Osteoblast (primary cell): ENCODE measurements around the gene ELAVL1. TPM values are rescaled to one million over a fixed set of nuclear protein-coding genes. Genes with fewer than 3 reads are reported as not detected.
A peak's percentile ranks its signal among the peaks of the same experiment; 100 is the strongest.

Experiments used
- DNase-seq: peaks from one replicate; pipeline ENCODE4 v3.0.0; 2011; ENCODE audit warnings: low spot score, mixed read lengths; ENCODE audit not compliant: insufficient read length; ENCODE audit errors: missing footprints
- H2AFZ ChIP-seq: 2 replicates; pipeline ENCODE4 v1.6.0; 2011; ENCODE audit warnings: mild to moderate bottlenecking, low read length
- H3K27ac ChIP-seq: 2 replicates; pipeline ENCODE4 v1.5.1; 2011; ENCODE audit warnings: mild to moderate bottlenecking, low read depth, low read length, moderate library complexity
- H3K27me3 ChIP-seq: 2 replicates; pipeline ENCODE4 v1.6.0; 2012; ENCODE audit warnings: mild to moderate bottlenecking, control low read depth, inconsistent platforms, low read length, moderate library complexity; ENCODE audit not compliant: insufficient read depth
- H3K36me3 ChIP-seq: 2 replicates; pipeline ENCODE4 v1.5.1; 2011; ENCODE audit warnings: mild to moderate bottlenecking, low read length, control low read depth, moderate library complexity; ENCODE audit not compliant: insufficient read depth
- H3K4me1 ChIP-seq: 2 replicates; pipeline ENCODE4 v1.5.1; 2011; ENCODE audit warnings: mild to moderate bottlenecking, low read length, control low read depth, moderate library complexity; ENCODE audit not compliant: insufficient read depth
- H3K4me2 ChIP-seq: 2 replicates; pipeline ENCODE4 v1.6.0; 2011; ENCODE audit warnings: mild to moderate bottlenecking, low read length; ENCODE audit not compliant: insufficient read depth
- H3K4me3 ChIP-seq: fragments of 200-600 bp; sonication (generic); 3 replicates; pipeline ENCODE4 v1.5.1; 2012; ENCODE audit warnings: mild to moderate bottlenecking, low read length, inconsistent platforms; ENCODE audit not compliant: insufficient read depth
- H3K79me2 ChIP-seq: 2 replicates; pipeline ENCODE4 v1.6.0; 2012; ENCODE audit warnings: mild to moderate bottlenecking, low read length, control low read depth, inconsistent platforms; ENCODE audit not compliant: insufficient read depth
- H3K9me3 ChIP-seq: 2 replicates; pipeline ENCODE4 v1.5.1; 2011; ENCODE audit warnings: low read depth, low read length, control low read depth
- H4K20me1 ChIP-seq: 2 replicates; pipeline ENCODE4 v1.6.0; 2012; ENCODE audit warnings: mild to moderate bottlenecking, low read length, control low read depth; ENCODE audit not compliant: insufficient read depth
- total RNA-seq: library from RNA; depleted of rRNA; stranded (reverse); fragments of >200 nt; gene quantifications from 2 replicates; pipeline ENCODE4 v1.2.3, GENCODE V29; 2012
- TF ChIP-seq, protein P1 (sequence below): IDR thresholded peaks from 2 replicates; pipeline ENCODE4 v1.5.1; 2011; ENCODE audit warnings: mild to moderate bottlenecking, low read depth, low read length, moderate library complexity; ENCODE audit errors: extremely low read depth

Gene ELAVL1
- total RNA-seq, 1 donor: 25.7 TPM

DNA sequence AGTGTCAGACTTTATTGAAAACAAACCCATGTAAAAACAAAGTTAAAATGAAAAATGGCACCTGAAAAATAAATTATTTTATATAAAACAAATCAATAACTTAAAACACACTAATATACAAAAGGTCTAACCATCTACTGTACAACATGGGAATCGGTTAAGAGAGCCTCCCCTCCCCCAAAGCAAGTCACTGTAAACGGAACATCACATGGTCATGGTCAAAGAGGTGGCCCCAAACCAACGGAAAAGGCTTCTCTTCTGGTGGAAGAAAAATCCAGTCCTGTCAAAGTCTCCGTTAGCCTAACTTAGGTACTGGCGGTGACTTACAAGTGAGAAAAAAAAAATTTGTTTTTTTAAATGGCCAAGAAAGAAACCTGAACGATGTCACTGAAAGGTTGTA lies 46.2 kb downstream of the ELAVL1 start:
- Histone ChIP-seq H3K4me3 (no peak overlapping the region), H4K20me1 (no peaks in the 10 kb centered on the region), H3K27ac (no peak overlapping the region), H3K36me3 (peaks cover 36% of the 10 kb centered on the region), H2AFZ (no peak overlapping the region), H3K9me3 (no peaks in the 10 kb centered on the region), H3K4me2 (no peak overlapping the region), H3K4me1 (no peaks in the 10 kb centered on the region), H3K79me2 (no peaks in the 10 kb centered on the region), H3K27me3 (no peaks in the 10 kb centered on the region)
- TF ChIP-seq, protein P1, sequence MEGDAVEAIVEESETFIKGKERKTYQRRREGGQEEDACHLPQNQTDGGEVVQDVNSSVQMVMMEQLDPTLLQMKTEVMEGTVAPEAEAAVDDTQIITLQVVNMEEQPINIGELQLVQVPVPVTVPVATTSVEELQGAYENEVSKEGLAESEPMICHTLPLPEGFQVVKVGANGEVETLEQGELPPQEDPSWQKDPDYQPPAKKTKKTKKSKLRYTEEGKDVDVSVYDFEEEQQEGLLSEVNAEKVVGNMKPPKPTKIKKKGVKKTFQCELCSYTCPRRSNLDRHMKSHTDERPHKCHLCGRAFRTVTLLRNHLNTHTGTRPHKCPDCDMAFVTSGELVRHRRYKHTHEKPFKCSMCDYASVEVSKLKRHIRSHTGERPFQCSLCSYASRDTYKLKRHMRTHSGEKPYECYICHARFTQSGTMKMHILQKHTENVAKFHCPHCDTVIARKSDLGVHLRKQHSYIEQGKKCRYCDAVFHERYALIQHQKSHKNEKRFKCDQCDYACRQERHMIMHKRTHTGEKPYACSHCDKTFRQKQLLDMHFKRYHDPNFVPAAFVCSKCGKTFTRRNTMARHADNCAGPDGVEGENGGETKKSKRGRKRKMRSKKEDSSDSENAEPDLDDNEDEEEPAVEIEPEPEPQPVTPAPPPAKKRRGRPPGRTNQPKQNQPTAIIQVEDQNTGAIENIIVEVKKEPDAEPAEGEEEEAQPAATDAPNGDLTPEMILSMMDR: no peak
- DNase-seq: peak; percentile 74

DNA sequence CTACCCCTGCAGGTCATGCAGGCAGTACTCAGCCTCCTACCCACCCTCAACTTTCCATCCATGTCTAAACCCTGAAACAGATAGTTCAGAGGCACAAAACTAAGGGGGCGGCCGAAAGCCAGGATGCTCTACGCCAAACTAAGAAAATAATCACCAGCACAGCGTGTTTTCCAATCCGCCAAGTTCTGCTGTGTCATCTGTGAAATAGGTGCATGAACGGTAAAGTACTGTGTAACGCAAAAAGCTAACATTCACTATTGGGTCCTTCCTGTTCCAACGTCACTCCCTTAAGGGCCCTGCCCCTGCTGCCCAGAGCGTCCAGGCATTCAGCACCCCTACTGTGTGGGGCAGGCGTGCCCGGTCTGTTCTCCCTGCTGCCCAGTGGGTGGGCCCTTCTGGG lies 49.7 kb downstream of the ELAVL1 start:
- no peak overlapping the region for H3K4me2 ChIP-seq
- TF ChIP-seq, protein P1: no peak
- no peak overlapping the region for H3K4me3 ChIP-seq
- H3K27ac ChIP-seq: no peak overlapping the region
- H3K9me3 ChIP-seq: no peaks in the 10 kb centered on the region
- H3K79me2 ChIP-seq: no peaks in the 10 kb centered on the region
- peak; percentile 11 for DNase-seq
- H3K4me1 ChIP-seq: peaks cover 3% of the 10 kb centered on the region
- H3K27me3 ChIP-seq: no peaks in the 10 kb centered on the region
- no peak overlapping the region for H2AFZ ChIP-seq
- peaks cover 14% of the 10 kb centered on the region for H3K36me3 ChIP-seq
- no peaks in the 10 kb centered on the region for H4K20me1 ChIP-seq

GRCh38 chr19:7953576-7953975 lies 51.9 kb downstream of the ELAVL1 start:
- H3K36me3 ChIP-seq: no peaks in the 10 kb centered on the region
- H3K27me3 ChIP-seq: no peaks in the 10 kb centered on the region
- H3K4me3 ChIP-seq: no peak overlapping the region
- H3K27ac ChIP-seq: no peak overlapping the region
- TF ChIP-seq, protein P1: no peak
- no peak overlapping the region for H3K4me2 ChIP-seq
- peaks cover 3% of the 10 kb centered on the region for H3K4me1 ChIP-seq
- H3K9me3 ChIP-seq: no peaks in the 10 kb centered on the region
- no peaks in the 10 kb centered on the region for H3K79me2 ChIP-seq
- no peaks in the 10 kb centered on the region for H4K20me1 ChIP-seq
- no peak for DNase-seq
- no peak overlapping the region for H2AFZ ChIP-seq

- Histone ChIP-seq H3K4me3 (no peak overlapping the region), H3K27me3 (no peaks in the 10 kb centered on the region), H3K79me2 (no peaks in the 10 kb centered on the region), H3K9me3 (no peaks in the 10 kb centered on the region), H2AFZ (peak overlapping the region; percentile 35), H3K4me2 (no peak overlapping the region), H4K20me1 (no peaks in the 10 kb centered on the region), H3K27ac (no peak overlapping the region), H3K36me3 (no peaks in the 10 kb centered on the region), H3K4me1 (peaks cover 3% of the 10 kb centered on the region)
- peak; percentile 85 for DNase-seq
- TF ChIP-seq, protein P1: no peak
Observed at GRCh38 chr19:7953060-7953459, 52.4 kb downstream of the ELAVL1 start.
